ENCODE results near the gene SH3PXD2A. TPM values are rescaled to one million over a fixed set of nuclear protein-coding genes. Genes with fewer than 3 reads are reported as not detected.

Gene SH3PXD2A
- total RNA-seq, 1 donor from 2014 or later = 5.7 TPM

DNA sequence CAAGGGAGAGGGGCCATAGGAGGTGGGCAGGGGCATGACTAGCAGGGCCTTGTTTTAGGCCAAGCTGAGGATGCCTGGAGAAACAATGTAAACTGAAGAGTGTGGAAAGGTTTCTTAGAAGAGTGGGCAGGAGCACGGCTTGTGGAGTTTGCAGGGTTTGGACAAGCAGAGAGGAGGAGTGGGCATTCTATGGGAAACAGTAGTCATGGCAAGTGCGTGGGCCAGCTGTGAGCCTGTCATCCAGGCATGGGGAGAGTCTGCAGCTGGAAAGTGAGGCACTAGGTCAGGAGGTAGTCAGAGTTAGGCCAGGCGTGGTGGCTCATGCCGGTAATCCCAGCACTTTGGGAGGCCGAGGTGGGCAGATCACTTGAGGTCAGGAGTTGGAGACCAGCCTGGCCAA is 130.1 kb downstream of the SH3PXD2A start:
- DNase-seq (ENCODE audit: low read depth, low spot score) = no peak

DNA sequence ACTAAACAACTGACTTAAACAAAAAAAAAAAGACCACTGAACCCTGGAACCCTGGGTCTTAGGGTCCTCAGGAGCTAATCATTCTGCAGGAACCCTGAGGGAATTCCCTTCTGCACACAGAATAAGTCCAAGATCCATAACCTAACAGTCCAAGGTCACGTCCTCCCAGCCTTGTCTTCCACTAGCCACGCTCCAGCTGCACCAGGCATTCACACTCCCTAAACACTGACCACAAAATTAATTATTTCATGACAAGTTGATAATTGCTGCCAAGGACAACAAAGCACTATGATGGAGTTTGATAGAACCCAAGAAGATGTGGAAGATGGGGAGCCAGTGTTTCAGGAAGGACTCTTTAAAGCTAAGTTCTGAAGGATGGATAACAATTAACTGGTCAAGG is 130.6 kb downstream of the SH3PXD2A start:
- no peak for DNase-seq (ENCODE audit: low read depth, low spot score)

DNA sequence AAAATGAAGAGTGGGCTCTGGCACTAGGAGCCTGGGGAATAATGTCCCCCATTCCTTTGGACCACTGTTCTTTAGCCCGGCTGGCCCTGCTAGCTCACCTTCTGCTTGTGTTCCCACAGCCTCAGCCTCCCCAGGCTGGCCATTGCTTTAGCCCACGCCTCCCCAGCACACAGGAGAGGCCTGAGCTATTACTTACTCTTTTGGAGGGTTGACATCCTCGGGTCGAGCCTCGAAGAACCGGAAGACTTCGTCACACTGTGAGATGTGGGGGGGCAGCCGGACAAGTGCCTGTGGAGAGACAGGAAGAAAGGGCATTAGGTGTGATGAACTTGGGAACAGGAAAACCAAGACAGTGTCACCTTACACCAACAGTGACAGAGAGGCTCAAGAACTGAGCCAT is 131.3 kb downstream of the SH3PXD2A start:
- no peak for DNase-seq (ENCODE audit: low read depth, low spot score)

DNA sequence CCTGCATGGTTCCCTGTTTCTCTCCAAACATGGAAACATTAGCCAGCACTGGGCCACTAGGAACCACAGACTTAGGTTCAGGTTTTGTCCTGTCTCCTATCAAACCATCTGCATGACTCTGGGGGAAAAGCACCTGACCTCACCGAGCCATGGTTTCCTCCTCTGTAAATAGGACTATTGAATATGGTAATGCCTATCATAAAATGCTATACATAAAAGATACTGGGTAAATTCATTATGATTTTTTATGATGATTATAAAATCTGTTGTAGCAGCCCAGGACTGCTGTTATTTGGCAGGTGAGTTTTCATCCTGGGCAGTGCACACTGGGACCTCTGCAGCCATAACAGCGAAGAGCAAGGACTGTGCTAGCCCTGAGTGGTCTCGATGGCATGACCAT is 131.8 kb downstream of the SH3PXD2A start:
- no peak for DNase-seq (ENCODE audit: low read depth, low spot score)

DNA sequence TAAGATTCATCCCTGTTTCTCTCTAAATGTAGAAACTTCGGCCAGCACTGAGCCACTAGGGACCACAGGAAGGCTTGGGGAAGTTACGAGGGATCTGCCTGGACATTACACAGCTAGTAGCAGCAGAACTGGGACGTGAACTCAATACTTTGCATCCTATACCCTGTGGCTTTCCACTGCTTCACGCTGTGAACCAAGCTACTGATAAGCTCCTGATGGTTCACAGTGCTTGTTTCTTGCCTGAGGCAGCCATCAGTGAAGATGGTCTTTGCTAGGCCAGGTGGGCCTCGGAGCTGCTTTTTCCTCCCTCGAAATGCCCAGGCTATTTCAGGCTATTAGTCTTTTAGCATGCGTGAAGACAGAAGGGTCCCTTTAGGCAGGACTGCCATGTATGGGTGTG is 132.7 kb downstream of the SH3PXD2A start:
- no peak for DNase-seq (ENCODE audit: low read depth, low spot score)

DNA sequence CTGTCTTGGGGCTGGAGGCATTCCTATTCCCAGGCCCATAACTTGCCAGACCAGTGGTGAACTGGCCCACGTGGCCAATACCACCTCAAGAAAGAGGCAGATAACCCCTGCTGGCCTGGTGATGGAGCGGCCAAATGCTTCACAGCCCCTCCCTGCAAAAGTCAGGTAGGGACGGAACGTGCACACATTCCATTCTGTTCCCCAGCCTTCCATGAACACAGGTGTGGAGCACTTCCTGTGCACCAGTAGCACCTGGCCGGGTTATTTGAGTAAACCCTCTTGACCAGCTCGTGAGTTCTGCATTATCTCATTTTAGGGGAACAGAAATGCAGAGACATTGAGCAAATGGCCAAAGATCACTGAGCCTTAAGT is 134.4 kb downstream of the SH3PXD2A start:
- DNase-seq (ENCODE audit: low read depth, low spot score) = no peak

DNA sequence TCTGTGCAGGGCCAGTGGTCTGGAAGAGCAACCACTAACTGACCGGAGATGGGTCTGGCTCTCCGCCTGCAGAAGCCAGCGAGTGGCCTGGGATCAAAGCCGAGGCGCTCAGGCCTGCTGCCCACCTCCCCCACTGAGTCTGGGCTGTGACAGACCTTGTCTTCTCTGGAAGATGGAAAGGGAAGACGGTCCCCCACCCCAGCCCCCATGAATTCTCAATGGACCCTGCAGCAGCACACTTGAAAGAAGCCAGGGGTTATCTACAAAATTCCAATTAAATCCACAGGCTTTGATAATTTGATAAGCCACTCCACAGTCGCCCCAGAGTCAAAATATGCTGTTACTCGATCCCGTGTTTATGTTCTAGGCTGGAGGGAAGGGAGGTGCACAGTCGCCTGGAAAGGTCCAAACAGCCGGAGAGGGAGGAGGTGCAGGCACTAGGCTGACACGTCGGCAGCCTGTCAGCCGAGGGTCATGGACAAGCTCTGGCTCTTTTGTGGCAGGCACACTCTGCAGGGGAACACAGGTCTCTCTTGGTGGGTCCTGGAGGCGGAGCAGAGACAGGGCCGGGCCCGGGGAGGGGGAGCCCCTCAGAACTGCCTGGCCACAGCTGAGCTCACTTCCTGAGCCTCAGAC is 134.9 kb downstream of the SH3PXD2A start:
- no peak for DNase-seq (ENCODE audit: low read depth, low spot score)

DNA sequence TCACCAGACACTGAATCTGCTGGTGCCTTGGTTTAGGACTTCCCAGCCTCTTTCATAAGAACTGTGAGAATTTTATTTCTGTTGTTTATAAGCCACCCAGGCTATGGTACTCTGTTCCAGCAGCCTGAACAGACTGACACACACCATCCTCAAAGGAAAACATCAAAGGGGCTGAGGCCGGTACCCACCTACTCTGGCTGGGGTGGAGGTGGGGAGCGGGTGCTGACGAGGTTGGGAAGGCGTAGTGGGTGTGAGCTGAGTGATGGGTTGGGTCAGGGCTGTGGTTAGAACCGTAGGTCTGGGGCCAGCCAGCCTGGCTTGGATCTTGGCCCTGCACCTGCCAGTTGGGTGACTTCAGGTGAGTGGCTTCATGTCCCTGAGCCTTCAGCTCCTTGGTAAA is 136.3 kb downstream of the SH3PXD2A start:
- DNase-seq (ENCODE audit: low read depth, low spot score) = no peak

DNA sequence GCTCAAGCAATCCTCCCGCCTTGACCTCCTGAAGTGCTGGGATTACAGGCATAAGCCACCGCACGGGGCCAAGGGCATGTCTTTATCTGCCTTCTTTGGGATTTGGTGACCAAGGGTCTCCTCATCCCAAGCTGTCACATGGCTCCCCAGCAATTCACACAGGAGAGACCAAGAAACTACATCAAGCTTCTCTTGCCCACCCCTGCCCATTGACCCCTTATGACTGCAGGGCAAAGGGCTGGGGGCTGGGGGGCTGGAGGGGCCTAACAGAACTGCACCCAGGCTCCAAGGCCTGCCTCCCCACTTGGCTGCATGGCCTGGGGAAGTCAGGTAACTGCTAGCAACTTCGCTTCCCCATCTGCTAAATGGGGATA is 137.1 kb downstream of the SH3PXD2A start:
- DNase-seq (ENCODE audit: low read depth, low spot score) = no peak

DNA sequence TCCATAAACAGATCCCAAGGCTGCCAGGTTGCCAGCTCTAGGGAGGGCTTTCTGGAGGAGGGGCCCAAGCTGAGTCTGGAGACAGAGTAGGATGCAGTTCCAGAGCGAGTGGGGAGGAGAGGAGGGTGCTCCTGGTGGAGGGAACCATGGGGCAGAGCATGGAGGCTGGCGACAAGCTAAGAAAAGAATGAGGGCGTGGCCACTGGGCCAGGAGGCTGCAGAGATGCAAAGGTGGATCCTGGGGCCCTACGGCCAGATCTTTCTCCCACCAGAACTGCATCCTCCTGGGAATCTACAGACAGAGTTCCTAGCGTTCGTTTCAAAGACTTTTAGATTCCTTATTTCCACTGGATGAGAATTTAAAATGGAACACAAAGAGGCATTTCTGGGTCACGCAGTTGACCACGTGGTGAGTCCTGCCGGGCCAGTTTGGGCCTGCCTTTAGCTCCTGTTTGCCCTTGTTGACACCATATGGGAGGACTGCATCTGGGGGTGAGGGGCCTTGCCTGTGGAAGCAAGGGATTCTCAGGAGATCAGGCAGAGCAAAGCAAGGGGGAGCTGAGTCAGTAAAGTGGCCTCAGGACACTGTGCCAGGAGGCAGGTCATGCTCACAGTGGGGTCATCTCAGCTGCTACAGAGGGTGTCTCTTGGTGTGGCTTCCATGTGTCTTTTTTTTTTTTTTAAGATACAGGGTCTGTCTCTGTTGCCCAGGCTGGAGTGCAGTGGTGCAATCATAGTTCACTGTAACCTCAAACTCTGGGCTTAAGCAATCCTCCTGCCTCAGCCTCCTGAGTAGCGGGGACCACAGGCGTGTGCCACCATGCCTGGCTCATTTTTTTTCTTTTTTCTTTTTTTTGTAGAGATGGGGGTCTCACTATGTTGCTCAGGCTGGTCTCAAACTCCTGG is 137.8 kb downstream of the SH3PXD2A start:
- DNase-seq (ENCODE audit: low read depth, low spot score) = no peak

DNA sequence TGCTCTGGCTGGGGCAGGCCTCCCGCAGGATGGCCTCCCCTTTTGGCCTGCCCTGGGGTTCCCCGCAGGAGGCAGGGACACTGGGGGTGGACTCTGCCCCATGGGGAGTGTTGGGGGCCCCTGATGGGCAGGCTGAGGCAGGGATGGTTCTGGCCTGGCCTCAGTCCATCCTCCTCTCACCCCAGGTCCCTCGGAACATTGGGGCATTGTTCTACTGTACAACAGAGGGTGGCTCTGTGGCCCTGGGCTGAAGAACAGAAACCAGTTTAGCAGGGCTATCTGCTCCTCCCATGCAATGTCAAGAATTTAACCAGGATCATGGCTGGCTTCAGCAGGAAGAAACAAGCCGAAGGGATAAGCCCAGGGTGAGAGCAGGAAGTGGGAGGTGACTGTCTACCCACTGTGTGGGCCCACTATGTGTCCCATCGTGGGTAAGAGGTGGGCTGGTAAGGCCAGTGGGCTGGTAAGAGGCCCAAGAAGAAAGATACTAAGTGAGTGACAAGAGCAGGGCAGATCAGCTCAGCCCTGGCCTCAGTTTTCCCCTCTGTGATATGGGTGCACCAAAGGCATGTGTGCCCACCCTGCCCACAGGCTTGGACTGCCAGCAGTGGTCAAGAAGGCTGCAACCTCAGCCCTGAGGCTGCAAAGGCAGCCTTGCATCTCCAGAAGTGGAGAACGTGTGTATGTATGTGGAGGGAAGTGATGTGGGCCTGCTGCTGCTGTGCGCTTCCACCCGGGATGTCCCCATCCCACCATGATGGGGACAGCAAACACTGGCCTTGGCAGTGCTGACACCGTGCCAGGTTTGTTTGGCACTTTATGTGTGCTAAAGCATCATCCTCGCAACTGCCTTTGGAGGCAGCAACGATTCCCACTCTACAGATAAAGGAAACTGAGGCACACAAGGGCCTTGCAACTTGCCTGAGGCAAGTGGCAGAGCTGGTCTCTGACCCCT is 138.9 kb downstream of the SH3PXD2A start:
- DNase-seq (ENCODE audit: low read depth, low spot score) = no peak

DNA sequence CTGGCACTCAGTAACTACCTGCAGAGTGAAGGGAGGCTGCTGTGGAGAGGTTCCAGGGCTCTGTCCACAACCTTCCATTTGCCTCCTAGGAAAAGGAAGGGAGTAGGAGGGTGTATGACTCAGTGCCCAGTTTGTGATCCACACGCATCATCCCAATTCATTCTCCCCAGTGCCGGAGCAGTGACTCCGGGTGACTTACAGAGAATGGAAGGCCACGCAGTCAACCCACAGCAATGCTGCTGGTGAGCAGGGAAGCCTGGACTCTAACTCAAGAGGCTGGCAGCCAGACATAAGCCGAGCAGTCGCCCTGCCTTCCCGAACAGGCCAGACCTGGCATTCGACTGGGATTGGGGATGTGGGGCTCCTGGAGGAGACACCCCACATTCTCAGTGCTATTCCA is 139.9 kb downstream of the SH3PXD2A start:
- no peak for DNase-seq (ENCODE audit: low read depth, low spot score)

DNA sequence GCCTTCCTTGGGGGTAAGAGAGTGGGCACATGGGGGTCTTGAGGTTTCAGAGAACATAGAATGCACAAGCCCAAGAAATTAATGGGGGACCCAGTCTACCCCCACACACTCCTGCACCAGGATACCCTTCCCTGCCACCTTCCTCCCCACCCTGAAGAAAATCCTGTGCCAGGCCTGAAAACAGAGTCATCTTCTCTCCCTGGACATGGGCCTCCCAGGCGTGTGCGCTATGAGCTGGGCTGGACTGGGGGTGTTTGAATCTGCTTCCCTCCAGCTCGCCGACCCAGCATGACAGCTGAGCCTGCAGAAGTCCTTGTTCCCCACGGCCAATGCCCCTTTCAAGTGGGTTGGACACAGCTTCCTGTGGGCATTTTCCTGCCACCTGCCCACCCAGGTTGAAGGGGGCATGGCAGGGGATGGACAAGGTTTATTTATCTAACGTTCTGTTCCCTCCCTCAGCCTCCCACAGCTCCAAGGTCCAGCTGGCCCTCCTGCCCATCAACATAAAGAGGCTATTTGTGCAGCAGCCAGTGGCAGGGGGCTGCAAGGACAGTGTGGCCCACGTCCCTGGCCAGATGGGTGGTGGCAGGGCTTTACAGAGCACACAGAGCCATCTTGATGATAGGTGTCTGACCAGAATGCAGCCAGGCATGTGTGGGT is 141.0 kb downstream of the SH3PXD2A start:
- no peak for DNase-seq (ENCODE audit: low read depth, low spot score)

DNA sequence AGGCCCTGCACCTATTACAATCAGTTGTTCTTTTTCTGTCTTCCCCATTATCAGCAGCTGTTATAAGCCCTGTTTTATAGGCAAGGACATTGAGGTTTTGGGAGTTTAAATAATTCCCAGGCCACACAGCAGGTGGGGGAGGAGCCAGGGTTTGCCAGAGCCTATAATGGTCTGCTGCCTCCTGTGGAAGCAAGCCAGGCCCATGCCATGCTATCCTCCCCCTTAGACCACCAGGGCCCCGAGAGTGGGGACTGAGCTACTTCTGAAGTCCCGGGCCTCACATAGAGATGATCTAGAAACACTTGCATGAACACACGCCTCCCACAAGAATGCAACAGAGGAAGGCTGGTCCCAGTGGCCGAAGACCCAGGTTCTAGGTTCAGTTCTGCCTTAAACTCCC is 141.7 kb downstream of the SH3PXD2A start:
- no peak for DNase-seq (ENCODE audit: low read depth, low spot score)

DNA sequence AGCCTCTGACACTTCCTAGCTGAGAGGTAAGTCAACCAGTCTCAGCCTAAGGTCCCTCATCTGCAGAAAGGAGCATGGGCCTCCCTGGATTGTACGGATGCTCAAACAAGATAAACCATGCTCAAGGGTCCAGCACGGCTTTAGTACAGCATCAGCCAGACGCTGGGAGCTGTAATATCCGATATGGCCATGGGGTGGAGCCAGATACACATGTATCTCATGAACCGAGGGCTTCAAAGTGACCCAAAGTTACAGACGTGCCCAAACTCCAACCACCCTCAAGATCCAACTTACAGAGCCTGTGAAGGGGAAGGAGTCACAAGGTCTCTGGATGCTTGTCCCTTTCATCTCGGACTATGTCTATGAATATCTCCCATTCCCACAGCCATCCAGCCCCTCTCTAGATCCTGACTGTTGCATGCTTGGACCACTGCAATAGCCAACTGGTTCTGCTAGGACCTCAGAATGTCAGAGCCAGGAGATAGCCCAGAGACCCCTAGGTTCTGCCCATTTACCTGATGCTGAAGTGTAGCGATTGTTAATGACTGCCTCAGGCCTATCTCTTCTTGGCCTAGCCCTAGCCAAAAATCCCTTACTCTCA is 142.4 kb downstream of the SH3PXD2A start:
- DNase-seq (ENCODE audit: low read depth, low spot score) = peak; percentile 17

DNA sequence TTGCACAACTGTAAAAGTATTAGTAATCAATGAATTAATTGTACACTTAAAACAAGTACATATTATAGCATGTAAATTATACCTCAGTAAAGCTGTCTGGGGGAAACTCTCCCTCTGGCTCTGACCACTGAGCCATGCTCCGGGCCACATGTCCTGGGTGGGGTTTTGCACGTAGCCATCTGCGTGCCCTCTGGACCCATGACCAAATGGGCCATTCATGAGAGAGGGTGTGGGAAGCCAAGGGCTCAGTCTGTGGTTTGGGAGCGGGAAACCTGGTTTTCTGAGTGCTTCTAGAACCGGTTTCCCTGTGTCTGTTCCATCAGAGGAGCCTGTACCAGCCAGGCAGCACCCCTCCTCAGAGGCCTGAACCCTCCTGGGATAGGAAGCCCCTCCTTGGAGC is 143.2 kb downstream of the SH3PXD2A start:
- DNase-seq (ENCODE audit: low read depth, low spot score) = no peak

DNA sequence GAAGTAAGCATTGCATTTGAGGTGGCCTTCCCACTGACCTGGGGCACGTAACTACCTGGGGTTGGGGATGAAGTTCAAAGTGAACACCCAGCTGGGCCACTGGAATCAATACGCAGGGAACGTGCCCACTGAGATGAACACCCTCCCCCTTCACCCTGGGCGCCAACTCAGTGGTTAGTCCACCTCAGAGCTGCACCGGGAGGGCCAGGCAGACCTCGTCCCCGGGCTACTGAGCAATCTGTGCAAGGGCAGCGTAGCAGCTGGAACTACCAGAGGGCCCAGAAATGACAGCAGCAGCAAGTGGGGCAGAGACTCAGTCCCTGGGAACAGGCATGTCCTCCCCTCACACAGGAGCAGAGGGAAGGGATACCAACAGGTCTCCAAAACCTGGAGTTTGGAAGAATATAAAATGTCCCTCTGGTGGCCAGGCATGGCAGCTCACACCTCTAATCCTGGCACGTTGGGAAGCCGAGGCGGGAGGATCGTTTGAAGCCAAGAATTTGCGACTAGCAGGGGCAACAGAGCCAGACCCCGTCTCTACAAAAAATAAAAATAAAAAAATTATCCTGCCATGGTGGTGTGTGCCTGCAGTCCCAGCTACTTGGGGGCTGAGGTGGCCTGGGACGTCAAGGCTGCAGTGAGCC is 143.9 kb downstream of the SH3PXD2A start:
- DNase-seq (ENCODE audit: low read depth, low spot score) = no peak

DNA sequence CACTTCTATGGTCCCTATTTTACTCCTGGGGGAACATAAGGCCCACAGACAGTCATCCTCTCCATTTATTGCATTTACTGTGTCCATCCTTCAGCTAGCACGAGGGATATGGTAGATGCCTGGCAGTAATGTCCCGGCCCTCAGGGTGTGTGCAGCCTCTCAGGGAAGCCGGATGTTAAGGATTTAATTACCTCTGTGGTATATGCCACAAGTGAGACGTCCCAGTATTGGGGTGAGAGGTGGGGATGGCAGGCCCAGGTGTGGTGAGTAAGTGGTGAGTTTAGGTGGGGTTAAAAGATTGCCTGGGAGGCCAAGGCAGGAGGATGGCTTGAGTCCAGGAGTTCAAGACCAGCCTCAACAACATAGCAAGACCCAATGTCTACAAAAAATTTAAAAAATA is 144.9 kb downstream of the SH3PXD2A start:
- DNase-seq (ENCODE audit: low read depth, low spot score) = no peak

DNA sequence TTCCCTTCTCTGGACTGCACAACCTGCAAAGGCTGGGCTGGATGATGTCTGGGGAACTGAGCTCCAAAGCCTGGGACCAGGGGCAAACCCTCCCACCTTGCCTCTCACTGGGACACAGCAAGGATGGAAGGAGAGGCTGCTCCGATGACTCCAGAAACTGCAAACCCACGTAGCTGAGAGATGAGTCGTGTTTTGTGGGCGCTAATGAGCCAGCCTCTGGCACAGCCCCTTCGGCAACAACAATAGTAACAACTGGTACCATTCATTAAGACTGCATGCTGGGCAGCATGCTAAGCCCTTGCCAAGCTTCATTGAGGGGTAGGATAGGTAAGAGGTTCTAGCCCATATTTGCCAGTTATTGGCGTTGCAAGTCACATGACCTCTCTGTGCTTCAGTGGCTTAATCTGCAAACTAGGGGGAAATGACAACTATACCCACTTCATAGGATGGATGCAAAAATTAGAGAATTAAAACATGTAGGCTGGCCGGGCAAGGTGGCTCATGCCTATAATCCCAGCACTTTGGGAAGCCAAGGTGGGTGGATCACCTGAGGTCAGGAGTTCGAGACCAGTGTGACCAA is 145.9 kb downstream of the SH3PXD2A start:
- no peak for DNase-seq (ENCODE audit: low read depth, low spot score)

DNA sequence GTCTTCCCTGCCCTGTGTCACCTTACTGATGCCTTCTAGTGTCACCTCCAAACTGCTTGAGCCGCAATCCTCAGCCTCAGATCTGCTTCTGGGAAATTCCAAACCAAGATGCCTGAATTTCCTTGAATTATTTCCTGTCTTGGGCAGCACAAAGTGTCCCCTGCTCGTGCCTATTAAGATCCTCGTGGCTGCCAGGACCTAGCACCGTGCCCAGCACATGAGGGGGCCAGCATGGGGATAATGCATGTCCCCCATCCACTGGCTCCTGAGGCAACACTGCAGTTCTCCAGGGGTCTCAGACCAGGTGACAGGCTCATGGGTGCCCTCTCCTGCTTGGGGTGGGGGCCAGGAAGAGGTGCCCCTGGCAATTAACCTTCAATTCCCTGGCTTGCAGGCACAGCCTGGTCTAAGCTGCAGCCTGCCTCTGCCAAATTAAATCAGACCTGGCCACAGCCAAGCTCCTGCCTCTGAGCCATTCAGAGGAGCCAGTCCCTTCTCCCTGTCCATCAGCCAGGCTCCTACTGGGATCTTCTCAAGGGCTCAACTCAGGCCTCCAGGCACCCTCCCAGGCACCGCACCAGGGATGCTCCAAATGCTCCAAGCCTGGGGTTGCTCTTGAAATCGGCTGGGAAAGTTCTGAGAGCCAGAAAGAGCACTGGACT is 146.6 kb downstream of the SH3PXD2A start:
- no peak for DNase-seq (ENCODE audit: low read depth, low spot score)

All from pulmonary artery endothelial cell (primary cell).